HepG2 (cell line): ENCODE data around the gene KCNQ1OT1. TPM values are rescaled to one million over a fixed set of nuclear protein-coding genes. Genes with fewer than 3 reads are reported as not detected.
A peak's percentile ranks its signal among the peaks of the same experiment; 100 is the strongest.

Experiments used
- ATAC-seq: fragments of 200-7000 bp; cut with Tn5 transposase; 3 replicates; pipeline ENCODE4 v1.9.1; 2020; ENCODE audit warnings: mild to moderate bottlenecking, moderate library complexity
- BruUV-seq: library from RNA; stranded (reverse); fragments of 400-500 nt; replicated peaks from 2 replicates; lab custom pipeline; 2021; lab: Mats Ljungman, UMichigan
- CTCF ChIA-PET: fragments of 300-600 bp; formaldehyde crosslinking; extraction: SDS; loops from one replicate; lab custom pipeline; 2021; ENCODE audit warnings: low total read pairs, inconsistent platforms, low intra/inter-chr PET ratio; lab: Yijun Ruan, JAX
- POLR2A ChIA-PET: fragments of 350-600 bp; sonication (Branson Sonifier 250); formaldehyde crosslinking; loops from one replicate; lab custom pipeline; 2020; ENCODE audit warnings: antibody characterized with exemption, inconsistent platforms; lab: Yijun Ruan, JAX
- DNase-seq: peaks from one replicate; pipeline ENCODE4 v3.0.0-alpha.2; 2015; ENCODE audit warnings: low spot score
- FAIRE-seq: peaks from 3 replicates; lab custom pipeline; 2011; peaks lifted over from hg19 to GRCh38; lab: Jason Lieb, UNC
- H2AFZ ChIP-seq: one replicate; pipeline ENCODE4 v1.6.1; 2011; ENCODE audit warnings: low read length, inconsistent platforms
- H3K27ac ChIP-seq: fragments of 300-600 bp; 3 replicates; pipeline ENCODE4 v1.8.0; 2011; ENCODE audit warnings: mixed run types, mild to moderate bottlenecking, mixed read lengths, low read length, inconsistent platforms; ENCODE audit not compliant: insufficient read depth; ENCODE audit errors: extremely low read length
- H3K27me3 ChIP-seq, 2 experiments: fragments of 200-600 bp in 1 of 2; 2 replicates in 1 of 2; 3 replicates in 1 of 2; pipeline versions ENCODE4 v1.6.0 to v1.8.0; 2011; ENCODE audit warnings: low read length in 2 of 2, mild to moderate bottlenecking in 2 of 2, moderate library complexity in 2 of 2, inconsistent platforms in 1 of 2; ENCODE audit not compliant: insufficient read depth in 2 of 2, control insufficient read depth in 1 of 2
- H3K36me3 ChIP-seq, 2 experiments: fragments of 200-600 bp in 1 of 2; replicated peaks in 1 of 2; 2 replicates in 1 of 2; 3 replicates in 1 of 2; pipeline versions ENCODE4 v1.5.1 to v1.8.0; 2011; ENCODE audit warnings: low read length in 2 of 2, inconsistent platforms in 1 of 2; ENCODE audit not compliant: insufficient read depth in 2 of 2, control insufficient read depth in 1 of 2
- H3K4me1 ChIP-seq: 2 replicates; pipeline ENCODE4 v1.5.1; 2012; ENCODE audit warnings: low read length, inconsistent platforms; ENCODE audit not compliant: insufficient read depth
- H3K4me2 ChIP-seq: 2 replicates; pipeline ENCODE4 v1.6.0; 2011; ENCODE audit warnings: low read depth, low read length, inconsistent platforms
- H3K4me3 ChIP-seq, 3 experiments: fragments of 200-600 bp in 1 of 3; sonication (generic), shearing (Covaris generic) in 1 of 3; replicated peaks in 1 of 3; 2 replicates each; pipeline ENCODE4 v1.5.1; 2011 to 2016; ENCODE audit warnings: low read length in 3 of 3, inconsistent platforms in 2 of 3, low read depth in 2 of 3, mild to moderate bottlenecking in 2 of 3, control low read depth in 1 of 3, mixed read lengths in 1 of 3; ENCODE audit not compliant: insufficient read depth in 1 of 3
- H3K79me2 ChIP-seq: one replicate; pipeline ENCODE4 v1.6.1; 2011; ENCODE audit warnings: low read length, inconsistent platforms; ENCODE audit not compliant: insufficient read depth
- H3K9ac ChIP-seq: 2 replicates; pipeline ENCODE4 v1.6.0; 2011; ENCODE audit warnings: mild to moderate bottlenecking, low read depth, low read length, inconsistent platforms; ENCODE audit not compliant: insufficient read depth
- H3K9me3 ChIP-seq: 2 replicates; pipeline ENCODE4 v1.5.1; 2012; ENCODE audit warnings: mild to moderate bottlenecking, low read length
- H4K20me1 ChIP-seq: 2 replicates; pipeline ENCODE4 v1.6.0; 2011; ENCODE audit warnings: inconsistent platforms, mild to moderate bottlenecking, low read length, moderate library complexity; ENCODE audit not compliant: insufficient read depth
- ADNP ChIP-seq: sonication (generic); formaldehyde crosslinking; IDR thresholded peaks from 2 replicates; pipeline ENCODE4 v1.4.0; 2020; ENCODE audit warnings: missing genetic modification reagents
- IKZF4 ChIP-seq: sonication (generic); formaldehyde crosslinking; IDR thresholded peaks from 2 replicates; pipeline ENCODE4 v1.5.1; 2020; ENCODE audit warnings: borderline replicate concordance, mild to moderate bottlenecking, low read depth, missing genetic modification reagents; ENCODE audit errors: not compliant biosample characterization
- KDM1A ChIP-seq: IDR thresholded peaks from 2 replicates; pipeline ENCODE4 v1.6.1; 2016; ENCODE audit warnings: missing compliant biosample characterization
- NONO ChIP-seq, 2 experiments: fragments of 450-650 bp in 1 of 2; sonication (generic) in 1 of 2; formaldehyde crosslinking in 1 of 2; IDR thresholded peaks in 1 of 2; conservative IDR thresholded peaks in 1 of 2; 2 replicates each; pipeline versions ENCODE4 v1.6.1 to v1.8.0; 2017 to 2022; ENCODE audit warnings: mild to moderate bottlenecking in 1 of 2, missing genetic modification reagents in 1 of 2, moderate library complexity in 1 of 2
- TRIM24 ChIP-seq: sonication (generic); formaldehyde crosslinking; IDR thresholded peaks from 2 replicates; pipeline ENCODE4 v1.8.0; 2022; ENCODE audit warnings: mild to moderate bottlenecking, missing genetic modification reagents
- ZBTB38 ChIP-seq: sonication (generic); formaldehyde crosslinking; IDR thresholded peaks from 2 replicates; pipeline ENCODE4 v1.5.1; 2020; ENCODE audit warnings: mild to moderate bottlenecking, missing genetic modification reagents
- ZMYM3 ChIP-seq: sonication (generic); formaldehyde crosslinking; IDR thresholded peaks from 2 replicates; pipeline ENCODE4 v1.5.1; 2020; ENCODE audit warnings: mild to moderate bottlenecking, missing genetic modification reagents
- ZNF629 ChIP-seq: sonication (generic); formaldehyde crosslinking; conservative IDR thresholded peaks from 2 replicates; pipeline ENCODE4 v1.5.0; 2020; ENCODE audit warnings: missing genetic modification reagents
- WGBS: methylation state at CpG from one replicate; pipeline ENCODE4 v1.1.6; 2017; ENCODE audit warnings: low lambda C conversion rate; 5-methylcytosine and 5-hydroxymethylcytosine counted together
- in situ Hi-C: cut with HindIII; loops from 2 replicates; pipeline ENCODE4 v1.10.0; 2017; ENCODE audit warnings: low pct_unique_long_range_greater_than_20kb; ENCODE audit not compliant: extremely low pct_ligation_motif_present
- intact Hi-C: fragments of 100-400 bp; cut with micrococcal nuclease; formaldehyde crosslinking; loops from one replicate; pipeline ENCODE4 v1.10.0; 2022; ENCODE audit not compliant: unreplicated experiment
- polyA plus RNA-seq, 8 experiments: library from polyadenylated mRNA; depleted of rRNA in 3 of 8; stranded (reverse) in 7 of 8; unstranded in 1 of 8; fragments of >200 nt; fragmentation: Illumina TruSeq in 4 of 8; extraction: Trizol in 4 of 8; gene quantifications; 2 replicates each; pipeline versions ENCODE4 v1.2.1 to v1.2.3, GENCODE V29; 2011 to 2016; ENCODE audit warnings: low read depth in 4 of 8, missing spikeins in 1 of 8, mixed read lengths in 1 of 8; ENCODE audit not compliant: insufficient read depth in 1 of 8
- total RNA-seq, 5 experiments: library from RNA; depleted of rRNA; stranded (reverse); fragments of >200 nt; fragmentation: Illumina TruSeq; extraction: Trizol; gene quantifications; 2 replicates each; pipeline ENCODE4 v1.2.3, GENCODE V29; 2016; ENCODE audit warnings: low read depth in 1 of 5
- TF ChIP-seq, protein P1 (sequence below): sonication (generic); formaldehyde crosslinking; IDR thresholded peaks from 2 replicates; pipeline ENCODE4 v1.5.0; 2020; ENCODE audit warnings: mild to moderate bottlenecking, missing genetic modification reagents, borderline replicate concordance
- TF ChIP-seq, protein P2 (sequence below): sonication (generic); formaldehyde crosslinking; IDR thresholded peaks from 2 replicates; pipeline ENCODE4 v1.8.0; 2022; ENCODE audit warnings: mild to moderate bottlenecking, missing genetic modification reagents, moderate library complexity

KCNQ1OT1 gene
- total and polyA plus RNA-seq, 2 of the 13 experiments (the other 11 are each of a cell fraction or from before 2014, with no cell fraction given) = 1.3 to 18.9 TPM

DNA sequence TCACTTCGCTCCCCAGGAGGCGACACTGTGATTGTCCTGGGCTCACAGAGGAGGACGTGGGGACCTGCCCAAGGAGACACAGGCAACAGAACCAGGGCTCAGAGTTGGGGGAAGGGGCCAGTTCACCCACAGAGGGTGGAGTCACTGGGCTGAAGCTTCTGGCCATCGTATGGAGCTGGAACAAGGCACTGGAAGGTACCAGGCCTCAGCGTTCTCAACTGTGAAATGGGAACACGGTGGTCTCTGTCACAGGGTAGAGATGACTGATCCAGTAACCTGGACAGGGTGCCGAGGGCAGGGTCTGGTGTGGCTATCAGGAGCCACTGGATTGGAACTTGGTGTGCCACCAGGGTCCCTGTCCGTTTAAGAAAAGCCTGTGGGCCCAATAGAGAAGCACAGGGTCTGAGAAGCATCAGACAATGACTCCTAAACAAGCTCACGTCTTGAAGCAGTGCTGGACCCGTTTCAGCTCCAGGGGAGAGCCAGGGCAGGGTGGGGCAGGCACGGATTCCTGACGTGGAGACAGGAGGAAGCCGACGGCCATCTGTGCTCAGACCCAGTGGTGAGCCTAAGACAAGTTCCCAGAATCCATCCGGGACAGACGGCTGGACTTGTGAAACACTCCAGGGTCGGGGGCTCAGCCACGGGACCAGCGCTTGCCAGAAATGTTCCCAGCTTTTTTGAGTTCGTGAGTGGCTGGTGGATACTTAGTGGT, 25.0 kb upstream of the KCNQ1OT1 start:
- Histone ChIP-seq H3K9me3 (no peaks in the 10 kb centered on the region), H4K20me1 (no peaks in the 10 kb centered on the region), H3K4me1 (peaks cover 89% of the 10 kb centered on the region), H3K9ac (peak overlapping the region; percentile 51), H3K36me3 (no peaks in the 10 kb centered on the region), H2AFZ (no peak overlapping the region), H3K4me3 (peak overlapping the region in 2 of 3 experiments; percentile 8 to 60; a peak in 3 of 6 replicates), H3K27ac (peak overlapping the region; percentile 38), H3K27me3 (peaks cover 6 to 25% of the 10 kb centered on the region in 2 experiments; a peak in 4 of 5 replicates), H3K79me2 (peaks cover 32% of the 10 kb centered on the region), H3K4me2 (peak overlapping the region; percentile 81)
- no TSS peak for BruUV-seq
- intact Hi-C loops (no loop called here), in situ Hi-C loops (loop anchor here (25.0 kb wide), 1 partner anchor 513 kb away; no protein-coding TSS in a partner anchor)
- ATAC-seq (no peak), FAIRE-seq (no peak), DNase-seq (no peak)
- peak; percentile 75; the same call in 1 of the 2 replicates for TF ChIP-seq ZMYM3 (CRISPR knock-in tag)
- TF ChIP-seq ZNF629 = peak; percentile 90
- no peak for TF ChIP-seq IKZF4
- TF ChIP-seq, protein P1, sequence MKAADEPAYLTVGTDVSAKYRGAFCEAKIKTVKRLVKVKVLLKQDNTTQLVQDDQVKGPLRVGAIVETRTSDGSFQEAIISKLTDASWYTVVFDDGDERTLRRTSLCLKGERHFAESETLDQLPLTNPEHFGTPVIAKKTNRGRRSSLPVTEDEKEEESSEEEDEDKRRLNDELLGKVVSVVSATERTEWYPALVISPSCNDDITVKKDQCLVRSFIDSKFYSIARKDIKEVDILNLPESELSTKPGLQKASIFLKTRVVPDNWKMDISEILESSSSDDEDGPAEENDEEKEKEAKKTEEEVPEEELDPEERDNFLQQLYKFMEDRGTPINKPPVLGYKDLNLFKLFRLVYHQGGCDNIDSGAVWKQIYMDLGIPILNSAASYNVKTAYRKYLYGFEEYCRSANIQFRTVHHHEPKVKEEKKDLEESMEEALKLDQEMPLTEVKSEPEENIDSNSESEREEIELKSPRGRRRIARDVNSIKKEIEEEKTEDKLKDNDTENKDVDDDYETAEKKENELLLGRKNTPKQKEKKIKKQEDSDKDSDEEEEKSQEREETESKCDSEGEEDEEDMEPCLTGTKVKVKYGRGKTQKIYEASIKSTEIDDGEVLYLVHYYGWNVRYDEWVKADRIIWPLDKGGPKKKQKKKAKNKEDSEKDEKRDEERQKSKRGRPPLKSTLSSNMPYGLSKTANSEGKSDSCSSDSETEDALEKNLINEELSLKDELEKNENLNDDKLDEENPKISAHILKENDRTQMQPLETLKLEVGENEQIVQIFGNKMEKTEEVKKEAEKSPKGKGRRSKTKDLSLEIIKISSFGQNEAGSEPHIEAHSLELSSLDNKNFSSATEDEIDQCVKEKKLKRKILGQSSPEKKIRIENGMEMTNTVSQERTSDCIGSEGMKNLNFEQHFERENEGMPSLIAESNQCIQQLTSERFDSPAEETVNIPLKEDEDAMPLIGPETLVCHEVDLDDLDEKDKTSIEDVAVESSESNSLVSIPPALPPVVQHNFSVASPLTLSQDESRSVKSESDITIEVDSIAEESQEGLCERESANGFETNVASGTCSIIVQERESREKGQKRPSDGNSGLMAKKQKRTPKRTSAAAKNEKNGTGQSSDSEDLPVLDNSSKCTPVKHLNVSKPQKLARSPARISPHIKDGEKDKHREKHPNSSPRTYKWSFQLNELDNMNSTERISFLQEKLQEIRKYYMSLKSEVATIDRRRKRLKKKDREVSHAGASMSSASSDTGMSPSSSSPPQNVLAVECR (CRISPR knock-in tag) = 0 out of 2 replicates have a peak, but pooled peaks have one; percentile 11
- TF ChIP-seq TRIM24 (CRISPR knock-in tag) = no peak
- TF ChIP-seq, protein P2, sequence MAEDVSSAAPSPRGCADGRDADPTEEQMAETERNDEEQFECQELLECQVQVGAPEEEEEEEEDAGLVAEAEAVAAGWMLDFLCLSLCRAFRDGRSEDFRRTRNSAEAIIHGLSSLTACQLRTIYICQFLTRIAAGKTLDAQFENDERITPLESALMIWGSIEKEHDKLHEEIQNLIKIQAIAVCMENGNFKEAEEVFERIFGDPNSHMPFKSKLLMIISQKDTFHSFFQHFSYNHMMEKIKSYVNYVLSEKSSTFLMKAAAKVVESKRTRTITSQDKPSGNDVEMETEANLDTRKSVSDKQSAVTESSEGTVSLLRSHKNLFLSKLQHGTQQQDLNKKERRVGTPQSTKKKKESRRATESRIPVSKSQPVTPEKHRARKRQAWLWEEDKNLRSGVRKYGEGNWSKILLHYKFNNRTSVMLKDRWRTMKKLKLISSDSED = no peak
- TF ChIP-seq ZBTB38 (CRISPR knock-in tag) = 0 out of 2 replicates have a peak, but pooled peaks have one; percentile 18
- peak; percentile 46; the same call in 1 of the 2 replicates for TF ChIP-seq ADNP
- TF ChIP-seq NONO (IDR thresholded peaks at IDR 0.05) = no peak
- TF ChIP-seq NONO (CRISPR knock-in tag; conservative IDR thresholded peaks at IDR 0.05) = 0 out of 2 replicates have a peak, but pooled peaks have one; percentile 8
- TF ChIP-seq KDM1A (CRISPR knock-in tag) = peak; percentile 38; the same call in 1 of the 2 replicates
- 86% methylated on average over 13 of the region's 20 CpGs for WGBS
- CTCF ChIA-PET = no interaction called here
- POLR2A ChIA-PET = interaction anchor here (0.9 to 10.7 kb wide), 10 partner anchors 8 to 167 kb away, joined by 3 to 201 read pairs (median 10); partner anchors contain the start of gene KCNQ1OT1
